Gastroesophageal sphincter (tissue), 4 donors: ENCODE measurements around the gene RNF212. TPM values are rescaled to one million over a fixed set of nuclear protein-coding genes. Genes with fewer than 3 reads are reported as not detected.

ENCODE experiments used
- ATAC-seq: fragments of 150-250 bp; one replicate; pipeline ENCODE4 v1.9.1; 2016; ENCODE audit warnings: mild to moderate bottlenecking, moderate library complexity
- H3K27ac ChIP-seq, 4 donors: fragments of 200-600 bp; sonication (generic) in 3 of 4; 1 replicate in 3 of 4; 2 replicates in 1 of 4; pipeline ENCODE4 v1.5.1; 2016 to 2019
- H3K27me3 ChIP-seq: fragments of 200-600 bp; sonication (generic); one replicate; pipeline ENCODE4 v1.5.1; 2019
- H3K36me3 ChIP-seq, 2 donors: fragments of 200-600 bp; sonication (generic); one replicate each; pipeline ENCODE4 v1.5.1; 2019; ENCODE audit warnings: control low read depth in 1 of 2
- H3K4me1 ChIP-seq, 3 donors: fragments of 200-600 bp; sonication (generic); 1 replicate in 2 of 3; 2 replicates in 1 of 3; pipeline ENCODE4 v1.5.1; 2016 to 2019; ENCODE audit warnings: control low read depth in 2 of 3
- H3K4me3 ChIP-seq, 2 donors: fragments of 200-600 bp; sonication (generic); one replicate each; pipeline ENCODE4 v1.5.1; 2019; ENCODE audit warnings: mild to moderate bottlenecking in 1 of 2, moderate library complexity in 1 of 2
- H3K9me3 ChIP-seq, 3 donors: fragments of 200-600 bp; sonication (generic); one replicate each; pipeline ENCODE4 v1.5.1; 2017 to 2019; ENCODE audit warnings: control low read depth in 2 of 3
- EP300 ChIP-seq: sonication (generic); formaldehyde crosslinking; IDR thresholded peaks from one replicate; pipeline ENCODE4 v1.6.1; 2017; ENCODE audit warnings: antibody characterized with exemption, mild to moderate bottlenecking
- POLR2A ChIP-seq, 2 donors: fragments of 450-650 bp; IDR thresholded peaks; one replicate each; pipeline ENCODE4 v1.6.1; 2017; ENCODE audit warnings: antibody characterized with exemption in 2 of 2, mild to moderate bottlenecking in 2 of 2, moderate library complexity in 1 of 2
- POLR2AphosphoS5 ChIP-seq: sonication (generic); formaldehyde crosslinking; IDR thresholded peaks from one replicate; pipeline ENCODE4 v1.6.1; 2017; ENCODE audit warnings: antibody characterized with exemption
- WGBS, 2 donors: methylation state at CpG; one replicate each; pipeline ENCODE4 v1.1.5; 2018; ENCODE audit warnings: low coverage in 1 of 2; 5-methylcytosine and 5-hydroxymethylcytosine counted together
- total RNA-seq, 4 donors: library from RNA; depleted of rRNA; stranded (reverse); fragments of >200 nt; gene quantifications; one replicate each; pipeline ENCODE4 v1.1.0, GENCODE V29; 2016
- TF ChIP-seq, protein P1 (sequence below), 4 experiments: fragments of 200-600 bp in 2 of 4; fragments of 450-650 bp in 2 of 4; sonication (generic) in 1 of 4; IDR thresholded peaks; one replicate each; pipeline ENCODE4 v1.5.1; 2017 to 2019; ENCODE audit warnings: antibody characterized with exemption in 4 of 4, mild to moderate bottlenecking in 2 of 4, moderate library complexity in 2 of 4

Gene RNF212
- total RNA-seq, 4 donors from 2014 or later: 1.5 to 6.9 (median 4.6) TPM

DNA sequence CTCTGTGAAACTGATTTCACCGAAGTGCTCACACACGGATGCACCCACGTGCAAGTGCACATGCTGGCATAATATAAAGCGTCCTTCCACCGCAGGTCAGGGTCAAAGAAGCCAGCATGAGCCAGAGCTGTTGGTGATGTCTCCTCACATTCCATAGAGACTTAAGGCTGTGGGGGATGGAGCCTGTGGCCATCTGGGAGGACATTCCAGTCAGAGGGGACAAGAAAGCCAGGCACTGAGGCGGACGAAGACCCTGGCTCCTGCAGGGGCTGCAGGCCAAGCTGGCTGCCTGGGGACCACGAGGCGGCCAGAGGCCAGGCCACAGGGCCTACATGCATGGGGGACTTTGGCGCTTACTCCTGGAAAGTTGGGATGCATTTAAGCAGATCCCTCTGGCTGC is 7.7 kb downstream of the RNF212 start:
- Histone ChIP-seq H3K9me3 (no peaks in the 10 kb centered on the region), H3K36me3 (no peaks in the 10 kb centered on the region), H3K4me1 (no peaks in the 10 kb centered on the region), H3K27me3 (peaks cover 17% of the 10 kb centered on the region), H3K27ac (no peak overlapping the region), H3K4me3 (no peak overlapping the region)
- no peak for TF ChIP-seq POLR2A (IDR thresholded peaks at IDR 0.05)
- TF ChIP-seq, protein P1, sequence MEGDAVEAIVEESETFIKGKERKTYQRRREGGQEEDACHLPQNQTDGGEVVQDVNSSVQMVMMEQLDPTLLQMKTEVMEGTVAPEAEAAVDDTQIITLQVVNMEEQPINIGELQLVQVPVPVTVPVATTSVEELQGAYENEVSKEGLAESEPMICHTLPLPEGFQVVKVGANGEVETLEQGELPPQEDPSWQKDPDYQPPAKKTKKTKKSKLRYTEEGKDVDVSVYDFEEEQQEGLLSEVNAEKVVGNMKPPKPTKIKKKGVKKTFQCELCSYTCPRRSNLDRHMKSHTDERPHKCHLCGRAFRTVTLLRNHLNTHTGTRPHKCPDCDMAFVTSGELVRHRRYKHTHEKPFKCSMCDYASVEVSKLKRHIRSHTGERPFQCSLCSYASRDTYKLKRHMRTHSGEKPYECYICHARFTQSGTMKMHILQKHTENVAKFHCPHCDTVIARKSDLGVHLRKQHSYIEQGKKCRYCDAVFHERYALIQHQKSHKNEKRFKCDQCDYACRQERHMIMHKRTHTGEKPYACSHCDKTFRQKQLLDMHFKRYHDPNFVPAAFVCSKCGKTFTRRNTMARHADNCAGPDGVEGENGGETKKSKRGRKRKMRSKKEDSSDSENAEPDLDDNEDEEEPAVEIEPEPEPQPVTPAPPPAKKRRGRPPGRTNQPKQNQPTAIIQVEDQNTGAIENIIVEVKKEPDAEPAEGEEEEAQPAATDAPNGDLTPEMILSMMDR (IDR thresholded peaks at IDR 0.05): no peak
- TF ChIP-seq EP300: no peak
- no peak for TF ChIP-seq POLR2AphosphoS5
- ATAC-seq: no peak
- WGBS, 2 donors: 52 to 67% methylated on average over 4 to 5 of the region's 10 CpGs

DNA sequence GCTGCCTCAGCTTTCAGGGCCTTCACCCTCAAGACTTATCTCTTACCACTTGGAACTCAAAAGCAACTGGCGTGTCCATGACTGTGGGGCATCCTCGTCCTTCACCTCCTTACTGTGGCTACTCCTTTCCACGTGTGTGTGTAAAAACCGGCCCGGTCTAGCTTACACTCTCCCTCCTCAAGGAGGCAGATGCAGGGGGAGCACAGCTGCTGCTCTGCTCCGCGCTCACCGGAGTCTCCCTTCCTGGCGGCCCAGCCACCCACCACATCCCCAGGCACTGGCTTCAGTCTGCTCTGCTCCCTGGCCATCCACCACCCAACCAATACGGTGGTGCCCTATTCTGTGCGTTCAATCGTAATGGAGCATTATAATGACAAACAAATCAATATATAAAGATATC is 8.3 kb downstream of the RNF212 start:
- Histone ChIP-seq H3K9me3 (no peaks in the 10 kb centered on the region), H3K27me3 (peaks cover 11% of the 10 kb centered on the region), H3K27ac (no peak overlapping the region), H3K4me1 (no peaks in the 10 kb centered on the region), H3K4me3 (no peak overlapping the region), H3K36me3 (no peaks in the 10 kb centered on the region)
- 74 to 86% methylated on average over 2 to 3 of the region's 12 CpGs for WGBS, 2 donors
- ATAC-seq: no peak
- TF ChIP-seq EP300 (no peak), POLR2AphosphoS5 (no peak), POLR2A (IDR thresholded peaks at IDR 0.05) (no peak)
- TF ChIP-seq, protein P1 (IDR thresholded peaks at IDR 0.05): no peak

DNA sequence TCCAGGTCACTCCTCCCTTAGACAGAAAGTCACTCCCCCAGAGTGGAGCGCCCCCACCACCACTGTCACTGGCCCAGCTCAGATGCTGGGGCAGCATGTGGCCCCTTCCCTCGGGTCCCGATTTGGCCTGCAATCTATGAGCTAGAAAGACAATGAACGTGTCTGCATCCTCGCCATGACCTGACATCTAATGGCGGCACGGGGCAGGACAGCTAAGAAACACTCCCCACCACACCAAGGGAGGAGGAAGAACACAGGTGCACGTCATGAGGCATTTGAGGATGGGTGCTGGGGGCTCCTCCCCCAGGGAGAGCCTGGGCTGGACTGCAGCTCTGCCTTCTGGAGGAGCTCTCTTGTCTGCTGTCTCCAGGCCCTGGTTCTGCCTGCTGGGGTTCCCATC is 8.7 kb downstream of the RNF212 start:
- H3K4me3 ChIP-seq: no peak overlapping the region
- WGBS, 2 donors: no CpG with 5 or more reads among the region's 8 CpGs

DNA sequence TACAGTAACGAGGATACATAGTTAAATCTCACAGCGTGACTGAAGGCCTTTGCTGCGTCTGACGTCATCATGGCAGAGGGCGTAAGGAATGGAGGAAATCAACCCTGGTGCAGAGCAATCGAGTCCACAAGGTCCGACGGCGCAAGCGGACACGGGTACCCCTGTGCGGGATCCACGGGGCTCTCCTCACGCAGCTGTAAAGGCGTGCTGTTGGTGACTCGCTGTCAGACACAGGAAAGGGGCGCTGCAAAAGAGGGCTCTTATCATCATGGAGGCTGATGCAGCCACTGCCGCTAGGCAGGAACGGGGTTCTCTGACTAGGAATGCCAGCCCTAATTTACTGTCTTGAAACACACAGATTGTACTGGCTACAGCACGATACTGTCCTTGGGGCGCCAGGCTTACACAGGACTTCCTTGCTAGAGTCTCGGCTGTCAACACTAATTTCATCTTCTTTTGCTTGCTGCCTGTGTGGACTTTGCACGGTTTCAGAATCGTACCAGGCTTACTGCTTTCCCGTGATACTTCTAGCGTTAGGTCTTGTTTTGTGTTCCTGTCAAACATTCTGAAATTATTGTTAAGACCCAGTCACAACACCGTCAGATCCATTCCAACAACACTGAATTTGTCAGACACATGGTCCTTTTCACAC is 13.6 kb downstream of the RNF212 start:
- Histone ChIP-seq H3K36me3 (no peaks in the 10 kb centered on the region), H3K4me1 (no peaks in the 10 kb centered on the region), H3K9me3 (no peaks in the 10 kb centered on the region), H3K27ac (no peak overlapping the region), H3K4me3 (no peak overlapping the region), H3K27me3 (no peaks in the 10 kb centered on the region)
- WGBS, 2 donors: 84 to 87% methylated on average over 18 to 21 of the region's 27 CpGs
- no peak for ATAC-seq
- no peak for TF ChIP-seq EP300
- TF ChIP-seq POLR2AphosphoS5: no peak
- TF ChIP-seq, protein P1 (IDR thresholded peaks at IDR 0.05): no peak
- no peak for TF ChIP-seq POLR2A (IDR thresholded peaks at IDR 0.05)

More for the DNA sequence above, 8.7 kb downstream of the RNF212 start:
- no peaks in the 10 kb centered on the region for H3K9me3 ChIP-seq
- TF ChIP-seq, protein P1 (IDR thresholded peaks at IDR 0.05): no peak
- TF ChIP-seq POLR2A (IDR thresholded peaks at IDR 0.05) (no peak), POLR2AphosphoS5 (no peak), EP300 (no peak)
- H3K36me3 ChIP-seq: no peaks in the 10 kb centered on the region
- no peak overlapping the region for H3K27ac ChIP-seq
- H3K4me1 ChIP-seq: no peaks in the 10 kb centered on the region
- peaks cover 7% of the 10 kb centered on the region for H3K27me3 ChIP-seq
- no peak for ATAC-seq

DNA sequence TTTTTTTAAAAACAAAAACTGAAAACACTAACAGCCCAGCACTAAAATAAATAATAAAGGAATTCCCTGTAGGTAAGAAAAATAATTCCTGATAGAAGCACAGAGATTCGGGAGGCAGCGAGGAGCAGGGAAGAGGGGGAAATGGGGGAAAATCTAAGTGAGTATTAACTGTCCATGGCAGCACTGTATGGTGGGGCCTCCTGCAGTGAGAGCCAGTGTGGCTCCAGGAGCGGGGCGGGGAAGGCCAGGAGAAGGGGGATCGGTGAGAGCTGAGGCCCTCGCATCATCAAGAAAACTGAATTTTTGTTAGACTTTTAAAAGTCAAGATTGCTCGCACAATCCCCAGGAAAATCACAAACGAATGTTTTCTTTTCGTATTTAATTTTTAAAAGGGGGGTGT is 14.1 kb downstream of the RNF212 start:
- Histone ChIP-seq H3K27me3 (peaks cover 3% of the 10 kb centered on the region), H3K4me3 (no peak overlapping the region), H3K36me3 (no peaks in the 10 kb centered on the region), H3K27ac (no peak overlapping the region), H3K4me1 (no peaks in the 10 kb centered on the region), H3K9me3 (no peaks in the 10 kb centered on the region)
- TF ChIP-seq POLR2AphosphoS5: no peak
- TF ChIP-seq POLR2A (IDR thresholded peaks at IDR 0.05): no peak
- TF ChIP-seq EP300: no peak
- TF ChIP-seq, protein P1 (IDR thresholded peaks at IDR 0.05): no peak
- WGBS, 2 donors: 88 to 90% methylated on average over 7 to 9 of the region's 9 CpGs
- no peak for ATAC-seq
